H7 (cell line): ENCODE data around the gene DPF3. TPM values are rescaled to one million over a fixed set of nuclear protein-coding genes. Genes with fewer than 3 reads are reported as not detected.

ENCODE experiments used
- DNase-seq: peaks from one replicate; pipeline ENCODE4 v3.0.0; 2012
- H3K27me3 ChIP-seq: 2 replicates; pipeline ENCODE4 v1.6.0; 2011; ENCODE audit warnings: mild to moderate bottlenecking, low read length; ENCODE audit not compliant: control insufficient read depth, insufficient read depth
- H3K36me3 ChIP-seq: replicated peaks from 2 replicates; pipeline ENCODE4 v1.5.1; 2011; ENCODE audit warnings: low read length; ENCODE audit not compliant: control insufficient read depth, insufficient read depth
- H3K4me3 ChIP-seq: 2 replicates; pipeline ENCODE4 v1.5.1; 2011; ENCODE audit warnings: low read depth, mild to moderate bottlenecking, control low read depth, low read length, moderate library complexity; ENCODE audit not compliant: insufficient read depth
- total RNA-seq: library from RNA; depleted of rRNA; stranded (reverse); fragments of >200 nt; shearing (Covaris generic); gene quantifications from 2 replicates; pipeline ENCODE4 v1.2.3, GENCODE V29; 2014

The DPF3 gene
- total RNA-seq, 1 experiment from 2014 or later = 0.59 TPM

DNA sequence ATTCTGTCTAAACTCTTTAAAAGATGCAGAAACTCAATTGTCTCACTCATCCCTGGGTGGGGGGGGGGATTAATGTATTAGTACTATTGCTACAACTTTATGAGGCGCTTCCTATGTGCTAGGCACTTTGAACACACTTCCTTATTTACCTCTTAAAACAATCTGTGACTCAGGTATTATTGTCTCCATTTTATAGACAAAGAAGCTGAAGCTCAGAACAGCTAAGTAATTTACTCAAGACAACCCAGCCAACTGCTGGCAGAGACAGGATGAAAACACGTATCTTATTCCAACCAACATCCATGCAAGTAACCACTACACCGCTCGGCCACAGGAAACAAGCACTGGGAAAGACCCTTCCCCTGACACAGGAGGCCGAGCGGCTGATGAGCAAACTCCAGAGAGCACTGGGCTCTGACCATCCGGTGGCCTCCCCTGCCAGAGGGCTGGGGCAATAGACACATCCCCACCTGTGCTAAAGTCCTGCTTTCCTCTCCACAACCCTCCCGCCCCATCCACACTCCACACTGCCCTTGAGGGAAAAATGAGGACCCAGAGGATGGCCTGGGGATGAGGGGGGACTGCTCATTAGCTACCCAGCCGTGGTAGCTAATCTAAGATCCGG lies 244.2 kb downstream of the DPF3 start:
- DNase-seq = no peak
- Histone ChIP-seq H3K4me3 (no peak overlapping the region), H3K27me3 (no peaks in the 10 kb centered on the region), H3K36me3 (no peaks in the 10 kb centered on the region)

DNA sequence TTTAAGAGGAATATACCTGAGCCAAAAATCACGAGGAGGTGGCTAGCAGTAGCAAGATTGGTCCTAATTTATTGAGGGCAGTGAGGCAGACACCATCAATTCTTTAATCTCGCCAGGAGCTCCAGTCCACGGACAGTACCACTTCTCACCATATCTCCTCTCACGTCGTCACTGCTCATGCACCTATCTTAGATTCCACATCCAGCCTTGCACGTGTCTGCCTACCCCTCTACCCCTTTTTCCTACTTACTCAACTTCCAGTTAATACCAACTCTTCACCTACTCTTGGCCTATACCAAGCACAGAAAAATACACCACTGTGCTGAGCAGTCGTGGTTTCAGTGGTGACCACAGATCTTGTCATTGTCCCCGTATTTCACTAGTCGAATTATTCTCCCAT lies 246.1 kb downstream of the DPF3 start:
- no peak for DNase-seq
- H3K36me3 ChIP-seq = no peaks in the 10 kb centered on the region

DNA sequence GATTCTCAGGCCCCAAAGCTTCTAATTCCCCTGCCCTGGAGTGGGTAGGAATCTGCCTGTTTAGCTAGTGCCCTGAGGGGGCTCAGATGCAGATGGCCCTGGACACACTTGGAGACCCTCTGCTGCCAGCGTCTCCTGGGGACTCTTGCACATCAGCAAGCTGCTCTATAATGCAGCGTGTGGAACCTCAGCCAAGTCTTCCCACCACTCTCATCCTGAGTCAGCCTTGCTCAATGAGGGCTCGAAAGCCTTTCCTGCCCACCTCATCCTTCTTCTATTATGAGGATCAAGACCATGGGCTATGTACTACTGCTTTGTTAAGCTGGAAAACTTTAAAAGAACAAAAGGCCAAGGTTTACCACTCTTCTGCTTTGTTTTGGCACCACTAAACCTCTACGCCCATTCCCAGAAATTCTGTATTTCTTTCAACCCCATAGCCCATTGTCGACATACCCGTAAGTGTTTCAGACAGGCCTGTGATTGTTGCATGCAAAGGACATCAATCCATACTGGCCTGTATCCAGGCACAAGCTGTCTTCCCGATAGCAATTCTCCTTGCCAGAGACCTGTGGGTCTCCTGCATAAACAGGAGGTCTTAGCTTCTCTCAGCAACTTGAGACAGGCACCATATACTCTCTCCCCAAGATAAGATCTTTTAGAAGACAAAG lies 246.9 kb downstream of the DPF3 start:
- Histone ChIP-seq H3K4me3 (no peak overlapping the region), H3K27me3 (no peaks in the 10 kb centered on the region), H3K36me3 (no peaks in the 10 kb centered on the region)
- DNase-seq = no peak

More for the DNA sequence above, 246.1 kb downstream of the DPF3 start:
- Histone ChIP-seq H3K4me3 (no peak overlapping the region), H3K27me3 (no peaks in the 10 kb centered on the region)

DNA sequence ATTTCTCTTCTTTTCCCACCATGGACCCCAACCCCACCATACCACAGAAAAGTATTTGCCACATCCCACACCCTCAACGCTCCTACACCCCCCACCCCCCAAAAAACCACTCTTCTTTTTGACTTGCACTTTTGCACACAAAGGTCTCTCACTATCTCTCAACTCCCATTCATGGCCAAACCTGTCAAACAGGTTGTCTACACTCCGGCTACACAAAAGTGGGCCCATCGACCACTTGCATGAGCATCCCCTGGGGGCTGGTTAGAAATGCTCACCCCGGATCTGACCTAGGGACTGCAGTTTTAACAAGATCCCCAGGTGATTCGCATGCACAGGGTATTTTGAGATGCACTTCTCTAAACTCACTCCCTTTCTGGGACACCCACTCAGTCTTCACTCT lies 248.2 kb downstream of the DPF3 start:
- H3K36me3 ChIP-seq = no peaks in the 10 kb centered on the region
- no peak for DNase-seq
- H3K27me3 ChIP-seq = no peaks in the 10 kb centered on the region
- H3K4me3 ChIP-seq = no peak overlapping the region

DNA sequence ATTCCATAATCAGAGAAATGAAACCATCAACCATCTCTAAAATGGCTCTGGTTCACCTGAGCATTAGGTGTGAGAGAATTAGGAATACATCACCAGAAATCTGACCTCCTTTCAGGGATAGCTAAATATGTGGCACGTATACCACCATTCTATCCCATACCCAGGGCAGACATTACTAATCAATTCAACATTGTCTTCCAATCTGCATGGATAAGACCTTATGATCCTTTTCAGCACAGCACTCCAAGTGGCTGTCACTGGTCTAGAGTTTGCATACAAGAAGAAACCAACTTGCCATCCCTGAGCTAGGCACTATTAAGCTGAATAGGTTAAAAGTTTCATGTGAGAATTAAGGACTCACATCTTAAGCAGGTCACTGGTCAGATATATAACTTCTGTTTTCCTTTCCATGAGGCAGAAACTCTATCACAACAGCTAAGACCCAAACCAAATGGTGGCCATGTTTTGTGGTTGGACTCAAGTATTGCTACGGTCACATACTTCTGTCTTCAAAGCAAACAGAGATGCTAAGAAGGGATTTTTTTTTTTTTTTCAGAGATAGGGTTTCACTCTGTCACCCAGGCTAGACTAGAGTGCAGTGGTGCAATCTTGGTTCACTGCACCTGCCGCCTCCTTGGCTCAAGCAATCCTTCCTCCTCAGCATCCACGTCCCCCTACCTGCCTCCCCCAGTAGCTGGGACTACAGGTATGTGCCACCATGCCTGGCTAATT lies 249.0 kb downstream of the DPF3 start:
- no peak for DNase-seq
- Histone ChIP-seq H3K27me3 (no peaks in the 10 kb centered on the region), H3K36me3 (no peaks in the 10 kb centered on the region), H3K4me3 (no peak overlapping the region)

DNA sequence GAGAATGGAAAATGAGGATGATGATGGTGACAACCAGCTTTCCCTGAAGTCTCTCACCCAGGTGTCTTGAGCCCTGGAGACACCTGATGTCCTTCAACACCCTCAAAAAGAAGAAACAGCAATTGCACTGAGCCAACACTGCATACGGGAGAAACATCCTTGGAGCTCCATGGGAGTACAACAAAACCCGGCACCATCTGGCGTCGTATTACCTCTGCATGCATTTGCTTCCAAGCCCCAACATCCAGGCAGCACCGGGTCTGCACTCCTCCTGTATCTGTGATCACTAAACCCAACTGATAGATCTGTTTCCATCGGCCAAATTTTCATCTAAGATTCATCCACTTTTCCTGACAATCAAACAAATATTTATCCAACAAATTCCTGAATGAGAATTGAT lies 249.9 kb downstream of the DPF3 start:
- Histone ChIP-seq H3K27me3 (no peaks in the 10 kb centered on the region), H3K36me3 (no peaks in the 10 kb centered on the region), H3K4me3 (no peak overlapping the region)
- DNase-seq = no peak

DNA sequence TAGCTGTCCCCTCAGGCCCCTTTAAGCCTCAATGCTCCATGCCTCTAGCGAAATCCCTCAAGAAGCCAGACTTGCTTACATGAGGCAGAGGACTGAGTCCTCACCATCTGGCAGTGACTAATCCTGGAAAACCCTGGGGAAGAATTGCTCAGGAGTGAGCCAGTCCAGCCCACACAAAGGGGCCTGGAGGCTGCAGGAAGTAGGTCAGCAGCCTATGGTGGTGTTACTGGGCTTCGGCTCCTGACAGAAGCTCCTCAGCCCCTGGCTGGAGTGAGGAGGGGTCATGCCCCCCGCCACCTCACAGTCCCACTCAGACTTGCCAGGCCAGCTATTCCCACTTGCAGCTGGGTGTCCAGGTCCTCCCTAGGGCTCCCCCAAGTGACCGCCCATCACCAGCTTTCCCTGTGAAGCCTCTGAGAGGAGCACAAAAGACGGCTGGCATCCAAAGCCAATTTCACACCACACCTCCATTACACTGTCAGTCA lies 250.5 kb downstream of the DPF3 start:
- Histone ChIP-seq H3K4me3 (no peak overlapping the region), H3K36me3 (no peaks in the 10 kb centered on the region), H3K27me3 (no peaks in the 10 kb centered on the region)
- DNase-seq = no peak

DNA sequence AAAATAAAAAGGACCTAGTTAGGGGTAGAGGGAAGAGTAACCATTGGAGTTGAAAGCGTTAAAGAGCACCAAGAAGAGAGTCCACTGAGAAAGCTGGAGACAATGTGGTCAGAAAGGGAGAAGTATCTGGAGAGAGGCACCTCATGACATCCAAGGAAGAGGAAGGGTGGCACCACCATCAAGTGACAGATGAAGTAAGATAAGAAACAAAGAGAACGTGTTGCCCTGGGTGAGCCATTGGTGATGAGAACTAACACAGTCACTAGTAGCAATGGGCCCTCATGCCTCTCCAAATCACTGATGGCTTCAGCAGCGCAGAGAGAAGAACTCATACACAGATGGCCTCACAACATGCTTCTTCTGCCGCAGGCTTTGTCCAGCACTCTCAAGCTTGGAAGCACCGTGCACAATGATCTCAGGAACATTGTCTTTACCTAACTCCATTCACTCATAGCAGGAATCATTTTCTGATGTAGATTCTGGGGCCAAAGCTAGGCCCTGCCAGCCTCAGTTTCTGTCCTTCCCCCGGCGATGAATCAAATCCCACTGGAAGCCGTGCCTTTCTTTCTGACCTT lies 252.9 kb downstream of the DPF3 start:
- no peak for DNase-seq
- Histone ChIP-seq H3K36me3 (no peaks in the 10 kb centered on the region), H3K4me3 (no peak overlapping the region), H3K27me3 (no peaks in the 10 kb centered on the region)

DNA sequence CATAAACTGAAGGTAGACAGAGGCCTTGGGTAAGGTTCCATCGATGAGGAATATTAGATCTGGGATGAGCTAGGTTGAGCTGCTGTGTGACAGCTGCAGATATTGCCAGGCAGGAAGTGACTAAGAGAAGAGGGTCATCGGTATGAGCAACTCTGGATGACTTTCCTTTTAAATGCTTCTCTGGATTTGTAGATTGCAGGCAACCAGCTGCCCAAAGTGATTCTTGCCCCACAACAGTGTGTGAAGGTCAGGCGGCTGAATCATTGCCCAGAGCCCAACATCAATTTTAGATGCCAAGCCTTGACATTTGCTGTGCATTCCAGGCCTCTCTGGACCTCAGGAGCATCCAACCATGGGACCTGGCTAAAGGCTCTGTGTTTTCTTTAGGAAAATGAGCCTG lies 255.9 kb downstream of the DPF3 start:
- DNase-seq = no peak
- Histone ChIP-seq H3K27me3 (no peaks in the 10 kb centered on the region), H3K36me3 (no peaks in the 10 kb centered on the region), H3K4me3 (no peak overlapping the region)

DNA sequence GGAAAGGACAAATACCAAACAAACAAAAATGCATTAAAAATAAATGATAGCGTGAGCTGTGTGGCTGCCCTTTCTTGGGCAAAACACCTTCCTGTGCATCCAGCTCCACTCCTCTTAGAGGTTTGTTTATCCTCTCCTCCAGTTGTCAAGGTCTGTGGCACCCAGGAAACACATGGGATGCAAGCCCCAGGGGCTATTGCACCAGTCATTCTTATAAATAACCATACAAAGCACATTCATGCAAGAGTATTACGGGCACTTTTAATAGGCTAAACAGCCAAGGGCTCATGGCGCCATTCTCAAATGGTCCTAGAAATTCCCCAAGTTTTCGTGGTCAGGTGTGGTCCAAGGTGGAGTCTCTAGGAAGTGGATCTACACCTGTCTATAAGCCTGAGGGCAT lies 257.0 kb downstream of the DPF3 start:
- Histone ChIP-seq H3K27me3 (no peaks in the 10 kb centered on the region), H3K36me3 (no peaks in the 10 kb centered on the region), H3K4me3 (no peak overlapping the region)
- DNase-seq = no peak

DNA sequence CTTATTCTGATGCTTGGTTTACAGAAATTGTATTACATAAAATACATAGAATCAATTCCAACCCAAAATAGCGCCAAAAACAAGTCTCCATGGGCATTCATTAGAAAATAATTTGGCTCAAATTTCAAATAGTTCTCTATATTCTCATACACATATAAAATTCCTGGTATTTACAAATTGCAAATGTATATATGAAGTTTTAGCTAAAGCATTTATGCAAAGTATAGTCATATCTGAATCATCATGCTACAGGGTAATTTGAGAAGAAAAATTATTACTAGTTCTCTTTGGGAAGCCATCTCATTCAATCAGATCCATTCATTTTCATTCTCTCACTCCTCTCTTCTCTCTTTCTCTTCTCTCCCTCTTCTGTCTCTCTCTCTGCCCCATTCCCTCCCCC lies 257.8 kb downstream of the DPF3 start:
- Histone ChIP-seq H3K36me3 (no peaks in the 10 kb centered on the region), H3K27me3 (no peaks in the 10 kb centered on the region), H3K4me3 (no peak overlapping the region)
- no peak for DNase-seq

DNA sequence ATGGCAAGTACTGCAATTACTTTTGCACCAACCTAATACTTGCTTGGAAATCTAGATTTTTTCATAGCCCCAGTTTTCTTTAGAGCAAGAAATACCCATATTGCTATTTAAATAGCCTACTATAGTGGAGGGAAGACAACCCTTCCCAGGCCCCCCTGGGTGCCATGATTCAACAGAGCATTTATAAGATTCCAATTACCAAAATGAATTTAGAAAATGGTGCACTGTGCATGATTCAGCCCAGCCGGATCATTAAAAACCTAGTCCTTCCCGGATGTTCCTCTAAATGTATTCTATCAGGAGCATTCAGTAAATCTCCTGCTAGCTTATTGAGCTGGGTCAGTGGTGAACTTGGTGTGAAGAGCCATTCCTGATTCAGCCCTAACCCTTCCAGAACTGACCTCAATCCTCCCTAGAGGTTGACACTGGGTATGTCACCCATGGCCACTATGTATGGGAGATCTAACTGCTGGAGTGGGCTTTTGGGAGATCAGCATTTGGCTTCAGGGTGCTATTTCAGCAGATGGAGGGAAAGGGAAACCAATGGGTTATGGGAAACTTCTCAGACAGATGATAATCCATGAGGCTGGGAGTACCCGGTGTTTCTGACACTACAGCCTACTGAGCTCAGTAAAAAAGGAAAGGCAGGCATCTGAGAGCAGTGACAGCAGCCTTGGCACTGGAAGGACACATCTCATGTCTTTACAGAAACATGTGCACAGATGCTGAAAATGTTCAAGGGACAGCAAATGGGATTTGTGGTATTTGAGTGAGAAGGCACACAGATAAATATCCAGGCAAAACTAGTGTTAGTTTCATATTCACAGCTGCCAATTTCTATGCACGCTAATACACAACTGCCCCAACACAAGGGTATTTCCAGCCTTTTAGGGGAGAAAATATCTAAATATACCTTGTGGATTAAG lies 258.9 kb downstream of the DPF3 start:
- Histone ChIP-seq H3K27me3 (no peaks in the 10 kb centered on the region), H3K4me3 (no peak overlapping the region), H3K36me3 (no peaks in the 10 kb centered on the region)
- no peak for DNase-seq

DNA sequence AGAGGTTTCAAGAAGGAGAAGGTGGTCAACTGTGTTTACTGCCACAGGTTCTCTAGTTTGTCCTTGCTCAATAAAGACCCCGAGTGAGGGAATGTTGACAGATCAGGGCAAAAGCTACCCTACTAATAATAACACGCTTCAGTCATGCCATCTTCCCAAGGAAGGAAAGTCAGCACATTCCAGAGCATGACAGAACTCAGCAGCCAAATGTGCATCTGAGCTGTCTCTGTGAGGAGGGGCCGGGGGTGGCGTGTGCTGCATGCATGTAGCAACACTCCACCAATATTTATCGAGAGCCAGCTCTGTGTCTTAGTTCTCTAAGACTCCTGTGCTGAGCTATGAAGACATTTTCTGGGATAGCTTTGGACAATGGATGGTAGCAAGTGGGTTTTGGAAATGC lies 260.4 kb downstream of the DPF3 start:
- DNase-seq = no peak
- no peak overlapping the region for H3K4me3 ChIP-seq
- H3K27me3 ChIP-seq = no peaks in the 10 kb centered on the region
- no peaks in the 10 kb centered on the region for H3K36me3 ChIP-seq

DNA sequence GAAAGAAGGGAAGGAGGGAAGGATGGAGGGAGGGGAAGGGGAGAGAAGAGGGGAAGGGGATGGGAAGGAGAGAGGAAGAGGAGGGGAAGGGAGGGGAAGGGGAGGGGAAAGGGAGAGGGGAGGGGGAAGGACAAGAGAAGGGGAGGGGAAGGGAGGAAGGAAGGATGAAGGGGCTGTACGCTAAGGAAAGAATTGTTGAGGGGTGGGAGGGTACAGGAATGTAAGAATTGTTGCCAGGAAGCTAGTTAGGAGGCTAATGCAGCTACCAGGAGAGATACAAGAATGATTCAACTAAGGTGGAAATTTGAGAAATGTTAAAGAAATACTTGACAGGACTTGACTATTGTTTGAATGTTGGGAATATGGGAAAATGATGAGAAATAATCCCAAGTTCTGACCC lies 261.2 kb downstream of the DPF3 start:
- Histone ChIP-seq H3K36me3 (no peaks in the 10 kb centered on the region), H3K27me3 (no peaks in the 10 kb centered on the region), H3K4me3 (no peak overlapping the region)
- no peak for DNase-seq
